Spleen (tissue), 7 donors: Measurements from ENCODE around the gene NUTM2D.
"Not testable (repeated sequence)": the region's sequence is repeated elsewhere in the genome, so short reads cannot be mapped to it uniquely, and the experiment has no call there.

Source experiments
- CTCF ChIP-seq, 11 experiments: fragments of 200-600 bp in 7 of 11; fragments of 450-650 bp in 4 of 11; sonication (generic) in 4 of 11; IDR thresholded peaks in 8 of 11; conservative IDR thresholded peaks in 3 of 11; 1 replicate in 7 of 11; 2 replicates in 4 of 11; pipeline versions ENCODE4 v1.4.0 to v1.8.0; 2016 to 2021; ENCODE audit warnings: antibody characterized with exemption in 11 of 11, inconsistent platforms in 4 of 11, mild to moderate bottlenecking in 1 of 11
- POLR2A ChIP-seq, 3 donors: fragments of 450-650 bp; IDR thresholded peaks; one replicate each; pipeline ENCODE4 v1.5.1; 2017; ENCODE audit warnings: antibody characterized with exemption in 3 of 3, mild to moderate bottlenecking in 1 of 3
- POLR2AphosphoS5 ChIP-seq, 3 donors: sonication (generic); formaldehyde crosslinking; IDR thresholded peaks; one replicate each; pipeline ENCODE4 v1.5.1; 2017; ENCODE audit warnings: antibody characterized with exemption in 3 of 3
- donor health status: DM: no; HTN: no; CAD: no; lungs with moderate emphysema.
- donor health status: DM: no; HTN: no; CAD: no.
- donor health status: DM: no; HTN: no; CAD: no.

GRCh38 chr10:87396206-87396605 lies 38.7 kb downstream of the NUTM2D start:
- TF ChIP-seq CTCF (IDR thresholded peaks at IDR 0.05 in 8 of 11, conservative IDR thresholded peaks at IDR 0.05 in 3 of 11); POLR2A (IDR thresholded peaks at IDR 0.05); POLR2AphosphoS5 (IDR thresholded peaks at IDR 0.05): not testable (repeated sequence)
